Endothelial cell of umbilical vein (primary cell): ENCODE measurements around the gene SPRED2. TPM values are rescaled to one million over a fixed set of nuclear protein-coding genes. Genes with fewer than 3 reads are reported as not detected.

Experiments
- BruUV-seq: library from RNA; stranded (reverse); fragments of 400-500 nt; replicated peaks from 2 replicates; lab custom pipeline; 2021; lab: Mats Ljungman, UMichigan
- CTCF ChIA-PET: fragments of 300-600, 350-600 bp; sonication (Branson Sonifier 250); formaldehyde crosslinking; loops from one replicate; lab custom pipeline; 2021; ENCODE audit warnings: antibody characterized with exemption, inconsistent platforms; lab: Charles Lee
- POLR2A ChIA-PET: fragments of 300-600, 350-600 bp; sonication (Branson Sonifier 250); formaldehyde crosslinking; loops from one replicate; lab custom pipeline; 2021; ENCODE audit warnings: antibody characterized with exemption, inconsistent platforms; lab: Charles Lee
- DNase-seq: peaks from one replicate; pipeline ENCODE4 v3.0.0-alpha.2; 2011; ENCODE audit warnings: low read depth, low spot score
- FAIRE-seq: peaks from 2 replicates; lab custom pipeline; 2011; peaks lifted over from hg19 to GRCh38; lab: Jason Lieb, UNC
- H2AFZ ChIP-seq: 2 replicates; pipeline ENCODE4 v1.6.0; 2012; ENCODE audit warnings: low read depth, low read length, control low read depth, inconsistent platforms
- H3K27ac ChIP-seq: 2 replicates; pipeline ENCODE4 v1.5.1; 2011; ENCODE audit warnings: low read depth, mild to moderate bottlenecking, control low read depth, low read length, moderate library complexity; ENCODE audit not compliant: insufficient read depth
- H3K27me3 ChIP-seq, 2 experiments: 2 replicates each; pipeline versions ENCODE4 v1.6.0 to v1.6.1; 2011; ENCODE audit warnings: low read length in 2 of 2, mixed read lengths in 1 of 2; ENCODE audit not compliant: control insufficient read depth in 2 of 2, insufficient read depth in 2 of 2
- H3K36me3 ChIP-seq, 2 experiments: 2 replicates in 1 of 2; 3 replicates in 1 of 2; pipeline ENCODE4 v1.5.1; 2011; ENCODE audit warnings: low read length in 2 of 2, mild to moderate bottlenecking in 1 of 2, moderate library complexity in 1 of 2; ENCODE audit not compliant: control insufficient read depth in 2 of 2, insufficient read depth in 2 of 2; ENCODE audit errors: extremely low read depth in 1 of 2
- H3K4me1 ChIP-seq: 3 replicates; pipeline ENCODE4 v1.5.1; 2011; ENCODE audit warnings: mild to moderate bottlenecking, low read length; ENCODE audit not compliant: control insufficient read depth, insufficient read depth; ENCODE audit errors: extremely low read depth
- H3K4me2 ChIP-seq: 2 replicates; pipeline ENCODE4 v1.6.1; 2011; ENCODE audit warnings: low read length, control low read depth, mixed read lengths; ENCODE audit not compliant: insufficient read depth
- H3K4me3 ChIP-seq, 3 experiments: fragments of 200-600 bp in 1 of 3; sonication (generic), shearing (Covaris generic) in 1 of 3; replicated peaks in 1 of 3; 2 replicates each; pipeline ENCODE4 v1.5.1; 2011 to 2016; ENCODE audit warnings: control low read depth in 3 of 3, low read length in 3 of 3, mild to moderate bottlenecking in 2 of 3, inconsistent platforms in 1 of 3, low read depth in 1 of 3, moderate library complexity in 1 of 3; ENCODE audit not compliant: insufficient read depth in 1 of 3
- H3K79me2 ChIP-seq: 2 replicates; pipeline ENCODE4 v1.6.0; 2012; ENCODE audit warnings: low read length, inconsistent platforms; ENCODE audit not compliant: control insufficient read depth, insufficient read depth
- H3K9ac ChIP-seq: replicated peaks from 2 replicates; pipeline ENCODE3; 2011; ENCODE audit warnings: low read length, control low read depth; ENCODE audit not compliant: insufficient read depth; ENCODE audit errors: extremely low read depth
- H3K9me1 ChIP-seq: replicated peaks from 3 replicates; pipeline ENCODE4 v1.6.0; 2011; ENCODE audit warnings: mild to moderate bottlenecking, low read length; ENCODE audit not compliant: control insufficient read depth, insufficient read depth; ENCODE audit errors: extremely low read depth
- H3K9me3 ChIP-seq: replicated peaks from 2 replicates; pipeline ENCODE4 v1.5.1; 2012; ENCODE audit warnings: low read length, inconsistent platforms; ENCODE audit not compliant: control insufficient read depth, insufficient read depth
- H4K20me1 ChIP-seq: replicated peaks from 2 replicates; pipeline ENCODE3; 2011; ENCODE audit warnings: mild to moderate bottlenecking, low read length; ENCODE audit not compliant: control insufficient read depth, insufficient read depth; ENCODE audit errors: extremely low read depth
- FOS ChIP-seq: IDR thresholded peaks from 2 replicates; pipeline ENCODE4 v1.6.1; 2011; ENCODE audit warnings: mild to moderate bottlenecking, low read length, moderate library complexity, borderline replicate concordance; ENCODE audit not compliant: insufficient read depth
- JUN ChIP-seq: IDR thresholded peaks from 2 replicates; pipeline ENCODE4 v1.6.1; 2011; ENCODE audit warnings: borderline replicate concordance, low read depth; ENCODE audit not compliant: insufficient read length, insufficient read depth
- MYC ChIP-seq: IDR thresholded peaks from one replicate; pipeline ENCODE4 v1.6.1; 2011; ENCODE audit warnings: mild to moderate bottlenecking, low read depth, low read length
- dilution Hi-C: fragments of 300-500 bp; cut with MboI; formaldehyde crosslinking; loops from one replicate; pipeline ENCODE4 v1.15.0; 2019; ENCODE audit warnings: low sequenced_read_pairs; ENCODE audit not compliant: extremely low pct_ligation_motif_present
- intact Hi-C: fragments of 100-400 bp; cut with micrococcal nuclease; formaldehyde crosslinking; loops from one replicate; pipeline ENCODE4 v1.10.0; 2022
- polyA plus RNA-seq, 4 experiments: library from polyadenylated mRNA; depleted of rRNA in 3 of 4; stranded (reverse) in 3 of 4; unstranded in 1 of 4; fragments of >200 nt; gene quantifications; 2 replicates each; pipeline versions ENCODE4 v1.2.1 to v1.2.3, GENCODE V29; 2011 to 2012; ENCODE audit warnings: missing spikeins in 1 of 4
- total RNA-seq: library from RNA; stranded (reverse); gene quantifications from 2 replicates; pipeline ENCODE4 v1.2.3, GENCODE V29; 2021
- TF ChIP-seq, protein P1 (sequence below): IDR thresholded peaks from 2 replicates; pipeline ENCODE4 v1.6.1; 2011; ENCODE audit not compliant: insufficient read depth, insufficient read length
- TF ChIP-seq, protein P2 (sequence below), 2 donors: IDR thresholded peaks; 1 replicate in 1 of 2; 2 replicates in 1 of 2; pipeline ENCODE4 v1.5.1; 2011; ENCODE audit warnings: low read length in 2 of 2, mild to moderate bottlenecking in 2 of 2, moderate library complexity in 2 of 2, control low read depth in 1 of 2, inconsistent platforms in 1 of 2, low read depth in 1 of 2; ENCODE audit not compliant: insufficient read depth in 1 of 2; ENCODE audit errors: extremely low read depth in 1 of 2

The SPRED2 gene
- total and polyA plus RNA-seq, 2 donors (not counting 3 experiments of a cell fraction or from before 2014, with no cell fraction given): 3.6 to 9.6 TPM

DNA sequence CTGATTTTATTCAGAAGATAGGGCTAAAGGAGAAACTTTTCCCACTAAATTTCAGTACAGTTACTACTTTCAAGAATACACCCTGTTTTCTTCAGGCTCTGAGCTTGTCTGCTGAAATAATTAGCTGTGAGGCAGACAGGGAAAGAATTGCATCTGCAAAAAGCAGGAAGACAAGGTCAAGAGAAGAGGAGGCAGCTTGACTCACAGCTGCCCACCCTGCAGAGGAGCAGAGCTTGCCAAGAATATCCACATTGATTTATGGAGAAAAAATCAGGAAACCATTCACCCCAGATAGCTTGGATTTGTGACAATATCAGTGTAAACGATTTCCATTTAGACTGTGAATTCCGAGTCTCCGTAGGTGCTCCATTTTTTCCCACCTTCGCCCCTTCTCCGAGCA lies 155.8 kb downstream of the SPRED2 start:
- Histone ChIP-seq H3K9me1 (no peaks in the 10 kb centered on the region), H3K4me3 (no peak overlapping the region), H3K4me1 (peaks cover 16% of the 10 kb centered on the region), H3K79me2 (no peaks in the 10 kb centered on the region), H3K27ac (no peak overlapping the region), H3K9ac (no peak overlapping the region), H3K36me3 (peaks cover 2 to 4% of the 10 kb centered on the region in 2 experiments), H4K20me1 (no peaks in the 10 kb centered on the region), H3K4me2 (no peak overlapping the region), H2AFZ (no peak overlapping the region), H3K27me3 (peaks cover 0 to 3% of the 10 kb centered on the region in 2 experiments), H3K9me3 (no peaks in the 10 kb centered on the region)
- TF ChIP-seq MYC: no peak
- TF ChIP-seq, protein P1, sequence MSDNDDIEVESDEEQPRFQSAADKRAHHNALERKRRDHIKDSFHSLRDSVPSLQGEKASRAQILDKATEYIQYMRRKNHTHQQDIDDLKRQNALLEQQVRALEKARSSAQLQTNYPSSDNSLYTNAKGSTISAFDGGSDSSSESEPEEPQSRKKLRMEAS: no peak
- TF ChIP-seq, protein P2, sequence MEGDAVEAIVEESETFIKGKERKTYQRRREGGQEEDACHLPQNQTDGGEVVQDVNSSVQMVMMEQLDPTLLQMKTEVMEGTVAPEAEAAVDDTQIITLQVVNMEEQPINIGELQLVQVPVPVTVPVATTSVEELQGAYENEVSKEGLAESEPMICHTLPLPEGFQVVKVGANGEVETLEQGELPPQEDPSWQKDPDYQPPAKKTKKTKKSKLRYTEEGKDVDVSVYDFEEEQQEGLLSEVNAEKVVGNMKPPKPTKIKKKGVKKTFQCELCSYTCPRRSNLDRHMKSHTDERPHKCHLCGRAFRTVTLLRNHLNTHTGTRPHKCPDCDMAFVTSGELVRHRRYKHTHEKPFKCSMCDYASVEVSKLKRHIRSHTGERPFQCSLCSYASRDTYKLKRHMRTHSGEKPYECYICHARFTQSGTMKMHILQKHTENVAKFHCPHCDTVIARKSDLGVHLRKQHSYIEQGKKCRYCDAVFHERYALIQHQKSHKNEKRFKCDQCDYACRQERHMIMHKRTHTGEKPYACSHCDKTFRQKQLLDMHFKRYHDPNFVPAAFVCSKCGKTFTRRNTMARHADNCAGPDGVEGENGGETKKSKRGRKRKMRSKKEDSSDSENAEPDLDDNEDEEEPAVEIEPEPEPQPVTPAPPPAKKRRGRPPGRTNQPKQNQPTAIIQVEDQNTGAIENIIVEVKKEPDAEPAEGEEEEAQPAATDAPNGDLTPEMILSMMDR (IDR thresholded peaks at IDR 0.05; ENCODE audit: extremely low read depth in 1 of 2, insufficient read depth in 1 of 2, low read depth in 1 of 2, low read length in 2 of 2): no peak
- no peak for TF ChIP-seq JUN
- TF ChIP-seq FOS: peak; percentile 8
- dilution Hi-C loops: no loop called here
- ChIA-PET POLR2A (no interaction called here), CTCF (interaction anchor here (0.8 to 3.5 kb wide), 14 partner anchors 9 to 297 kb away, joined by 3 to 20 read pairs (median 4); no protein-coding TSS in a partner anchor)
- DNase-seq (peak; percentile 62), FAIRE-seq (peak; percentile 37)
- BruUV-seq: no TSS peak
- intact Hi-C loops: loop anchor here (5.0 kb wide), 1 partner anchor 91 kb away; no protein-coding TSS in a partner anchor
